ENCODE results near the gene NUP88. TPM values are rescaled to one million over a fixed set of nuclear protein-coding genes. Genes with fewer than 3 reads are reported as not detected.

The NUP88 gene
- polyA plus RNA-seq, 4 donors = 65.9 to 71.2 (median 68.6) TPM

DNA sequence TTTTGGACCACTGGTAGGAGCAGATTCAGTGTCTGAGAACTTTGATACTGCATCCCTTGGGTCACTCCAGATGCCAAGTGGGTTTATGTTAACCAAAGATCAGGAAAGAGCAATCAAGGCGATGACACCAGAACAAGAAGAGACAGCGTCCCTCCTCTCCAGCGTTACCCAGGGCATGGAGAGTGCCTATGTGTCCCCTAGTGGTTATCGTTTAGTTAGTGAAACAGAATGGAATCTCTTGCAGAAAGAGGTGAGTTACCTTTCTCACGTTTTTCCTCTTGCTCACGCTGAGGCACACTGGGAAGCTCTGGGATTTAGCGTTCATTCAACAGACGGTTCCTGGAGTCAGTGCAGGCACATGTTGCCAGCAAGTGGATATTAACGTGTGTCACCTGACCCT is 58.0 kb downstream of the NUP88 start:
- no peak for DNase-seq (ENCODE audit: low read depth in 4 of 4, low spot score in 3 of 4)

DNA sequence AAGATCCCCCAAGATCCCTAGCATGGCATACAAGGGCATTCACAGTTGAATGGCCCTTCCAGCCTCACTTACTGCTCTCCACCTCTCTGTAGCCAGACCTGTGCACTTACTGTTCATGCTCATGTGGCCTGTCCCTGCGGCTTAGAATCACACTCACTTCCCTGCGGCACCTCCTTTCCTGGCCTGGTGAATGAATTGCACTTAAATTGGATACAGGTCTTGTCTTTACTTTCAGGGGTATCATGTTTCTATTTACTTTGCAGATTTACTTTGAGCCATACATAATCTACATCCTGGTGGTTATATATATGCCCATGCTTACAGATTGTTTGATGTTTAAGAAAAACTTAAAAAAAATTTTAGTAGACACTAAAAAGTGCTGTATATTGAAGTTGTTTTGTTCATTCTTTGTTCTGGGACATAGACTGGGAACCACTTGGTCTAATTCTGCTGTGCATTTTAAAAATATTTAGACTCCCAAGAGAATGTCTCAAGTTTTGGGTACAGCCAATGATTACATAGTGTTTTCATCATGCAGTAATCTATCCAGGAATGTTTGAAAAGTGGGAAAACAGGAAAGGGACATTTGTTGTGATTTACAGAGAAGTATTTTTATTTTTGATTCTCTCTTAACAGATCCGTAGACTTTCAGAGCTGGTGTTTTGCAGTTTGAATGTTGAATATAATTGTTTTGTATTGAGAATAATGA is 63.9 kb downstream of the NUP88 start:
- no peak for DNase-seq (ENCODE audit: low read depth in 4 of 4, low spot score in 3 of 4)

DNA sequence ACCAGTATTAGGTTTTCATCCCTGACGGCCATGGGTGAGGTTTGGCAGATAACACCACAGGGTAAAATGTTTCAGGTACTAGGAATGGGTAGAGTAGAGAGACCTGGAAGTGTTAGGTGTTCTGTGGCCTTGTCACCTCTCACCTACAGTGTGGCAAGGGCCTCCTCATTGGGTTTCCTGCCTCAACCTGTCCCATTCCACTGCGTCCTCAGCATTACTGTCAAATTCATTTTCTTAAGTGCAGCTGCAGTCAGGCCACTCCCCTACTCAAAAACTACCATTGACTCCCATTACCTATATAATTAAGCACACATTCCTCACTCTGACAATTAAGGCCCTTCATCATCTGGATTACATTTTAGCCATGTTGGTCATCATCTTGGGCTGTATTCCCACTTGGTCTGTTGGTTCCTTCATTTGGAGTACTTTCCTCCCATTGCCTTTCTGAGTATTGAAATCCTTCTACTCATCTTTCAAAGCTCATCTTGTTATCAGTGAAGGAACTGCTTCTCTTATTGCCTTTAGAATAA is 64.5 kb downstream of the NUP88 start:
- DNase-seq (ENCODE audit: low read depth in 4 of 4, low spot score in 3 of 4) = no peak

DNA sequence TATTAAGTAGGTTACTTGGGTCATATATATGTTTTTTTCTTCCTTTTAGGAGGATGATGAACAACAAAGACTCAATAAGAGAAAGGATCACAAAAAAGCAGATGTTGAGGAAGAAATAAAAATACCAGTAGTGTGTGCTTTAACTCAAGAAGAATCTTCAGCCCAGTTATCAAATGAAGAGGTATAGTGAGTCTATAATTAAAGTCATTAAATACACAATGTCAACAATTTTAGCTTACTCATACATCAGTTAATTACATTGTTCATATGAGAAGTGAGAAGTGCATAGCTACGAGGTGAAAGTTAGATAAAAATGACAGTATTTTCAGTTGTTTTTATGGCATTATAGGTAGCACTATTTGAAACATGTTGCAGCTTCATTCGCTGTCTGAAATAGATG is 65.2 kb downstream of the NUP88 start:
- DNase-seq (ENCODE audit: low read depth in 4 of 4, low spot score in 3 of 4) = no peak

DNA sequence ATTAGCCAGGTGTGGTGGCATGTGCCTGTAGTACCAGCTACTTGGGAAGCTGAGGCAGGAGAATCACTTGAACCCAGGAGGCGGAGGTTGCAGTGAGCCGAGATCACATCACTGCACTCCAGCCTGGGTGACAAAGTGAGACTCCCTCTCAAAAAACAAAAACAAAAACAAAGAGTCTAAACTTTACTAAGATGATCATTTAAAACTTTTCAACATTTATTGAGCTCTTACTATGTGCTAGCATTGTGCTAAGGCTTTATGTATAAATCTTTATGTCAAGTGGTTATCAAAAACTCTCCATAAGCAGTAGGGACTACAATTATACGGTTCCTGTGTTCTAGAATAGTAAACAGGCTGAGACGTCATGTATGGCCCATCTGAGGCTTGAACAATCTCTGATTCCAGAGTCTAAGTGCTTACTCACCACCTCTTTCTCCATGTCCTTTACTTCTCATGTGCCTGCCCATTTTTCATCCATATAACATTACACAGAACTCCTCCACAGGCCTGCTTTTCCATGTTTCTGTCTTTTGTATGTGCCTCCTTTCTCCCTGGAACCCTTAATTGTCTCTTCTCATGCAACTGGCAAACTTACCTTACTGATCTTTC is 66.7 kb downstream of the NUP88 start:
- DNase-seq (ENCODE audit: low read depth in 4 of 4, low spot score in 3 of 4) = no peak

DNA sequence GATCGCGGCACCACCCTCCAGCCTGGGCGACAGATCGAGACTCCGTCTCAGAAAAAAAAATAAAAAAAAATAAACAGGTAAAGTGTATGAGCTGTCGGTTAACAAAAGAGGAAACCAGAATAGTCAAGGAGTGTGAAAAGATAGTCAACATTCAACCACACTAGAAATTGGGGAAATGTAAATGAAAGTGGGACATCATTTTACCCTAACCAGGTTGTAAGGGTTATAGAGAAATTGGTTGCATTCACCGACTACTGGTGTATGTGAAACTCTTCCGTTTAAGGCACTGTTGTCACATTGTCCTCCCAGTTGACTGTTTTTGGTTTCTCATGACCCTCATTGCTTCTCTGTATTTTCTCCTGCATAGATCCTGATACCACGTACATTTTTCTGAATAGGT is 74.5 kb downstream of the NUP88 start:
- DNase-seq (ENCODE audit: low read depth in 4 of 4, low spot score in 3 of 4) = no peak

Other genes starting within 250 kb of the NUP88 start
- 10 to 100 TPM; 17.3 to 23.5 (median 22.5) TPM for gene ZNF594, start 227.8 kb downstream of the NUP88 start, polyA plus RNA-seq (ENCODE audit: insufficient read length in 4 of 4)
- gene SCIMP, start 184.8 kb downstream of the NUP88 start, polyA plus RNA-seq (ENCODE audit: insufficient read length in 4 of 4) = 1 to 10 TPM; 1.2 to 1.8 (median 1.4) TPM
- gene RABEP1, start 137.4 kb downstream of the NUP88 start, polyA plus RNA-seq (ENCODE audit: insufficient read length in 4 of 4) = 10 to 100 TPM; 53.7 to 65.6 (median 61.4) TPM
- gene RPAIN, start 520 bp upstream of the NUP88 start, polyA plus RNA-seq (ENCODE audit: insufficient read length in 4 of 4) = 10 to 100 TPM; 55.6 to 64.4 (median 61.3) TPM
- gene C1QBP, start 19.5 kb upstream of the NUP88 start, polyA plus RNA-seq (ENCODE audit: insufficient read length in 4 of 4) = 100 to 1,000 TPM; 157 to 179 (median 170) TPM
- 10 to 100 TPM; 17.2 to 19.0 (median 18.3) TPM for gene DHX33, start 49.3 kb upstream of the NUP88 start, polyA plus RNA-seq (ENCODE audit: insufficient read length in 4 of 4)
- 10 to 100 TPM; 84.9 to 94.7 (median 86.9) TPM for gene DERL2, start 66.5 kb upstream of the NUP88 start, polyA plus RNA-seq (ENCODE audit: insufficient read length in 4 of 4)
- 10 to 100 TPM; 30.6 to 43.4 (median 36.4) TPM for gene MIS12, start 66.9 kb upstream of the NUP88 start, polyA plus RNA-seq (ENCODE audit: insufficient read length in 4 of 4)
- 10 to 100 TPM; 44.2 to 61.3 (median 48.7) TPM for gene NLRP1, start 164.8 kb upstream of the NUP88 start, polyA plus RNA-seq (ENCODE audit: insufficient read length in 4 of 4)